DND-41 (cell line): ENCODE results near the gene TRPC4AP.

ENCODE experiments used
- CTCF ChIP-seq: IDR thresholded peaks from 2 replicates; pipeline ENCODE4 v1.5.1; 2012; ENCODE audit warnings: borderline replicate concordance, low read length, moderate library complexity, mild to moderate bottlenecking; ENCODE audit not compliant: poor library complexity, severe bottlenecking; ENCODE audit errors: extremely low read depth
- EZH2 ChIP-seq: IDR thresholded peaks from 3 replicates; pipeline ENCODE4 v1.6.1; 2012; ENCODE audit warnings: borderline replicate concordance, low read depth, mild to moderate bottlenecking, moderate library complexity, low read length, inconsistent platforms; ENCODE audit not compliant: severe bottlenecking

DNA sequence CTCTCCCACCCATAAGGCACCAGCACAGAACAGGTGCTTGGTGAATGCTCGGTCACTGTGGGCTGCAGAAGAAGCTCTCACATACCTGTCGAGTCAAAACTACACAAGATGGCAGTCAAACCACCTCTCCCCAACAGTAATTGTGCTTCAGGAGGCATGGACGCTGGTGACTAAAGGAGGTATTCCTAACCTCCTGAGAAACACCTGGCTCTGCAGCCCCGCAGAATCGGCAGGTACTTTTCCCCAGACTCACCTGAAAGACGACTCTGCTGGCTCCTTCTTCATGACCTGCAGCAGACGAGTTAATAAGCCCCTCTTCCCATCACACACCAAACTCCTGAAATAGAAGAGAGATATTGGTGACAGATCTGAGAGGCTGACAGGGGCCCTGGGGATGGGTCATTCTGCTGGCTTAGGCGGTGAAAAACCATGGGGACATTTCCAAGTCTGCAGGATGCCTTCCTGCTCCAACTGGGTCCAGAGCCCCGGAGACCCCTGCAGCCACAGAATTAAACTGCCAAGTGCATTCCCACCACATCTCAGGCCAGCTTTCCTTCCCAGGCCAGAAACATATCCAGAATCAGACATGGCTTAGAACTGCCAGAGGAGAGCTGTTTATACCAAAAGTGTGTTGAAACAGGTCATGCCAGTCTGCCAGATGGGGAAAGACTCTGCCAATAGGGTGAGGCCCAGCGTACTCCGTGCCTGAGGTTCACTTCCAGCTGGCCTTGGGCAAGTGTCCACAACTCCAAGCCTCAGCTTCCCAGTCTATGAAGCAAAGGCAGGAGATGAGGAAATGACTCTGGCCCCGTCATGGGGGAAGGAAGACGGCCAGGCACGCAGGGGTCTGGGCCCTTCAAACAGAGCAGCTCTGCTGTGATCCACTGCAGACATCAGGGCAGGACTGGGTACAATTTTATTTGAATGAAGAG is 83.9 kb downstream of the TRPC4AP start:
- TF ChIP-seq CTCF (no peak), EZH2 (no peak)
